Measurements from ENCODE around the gene WBP4. TPM values are rescaled to one million over a fixed set of nuclear protein-coding genes. Genes with fewer than 3 reads are reported as not detected.
A peak's percentile ranks its signal among the peaks of the same experiment; 100 is the strongest.

The WBP4 gene
- total and polyA plus RNA-seq, 2 of the 13 experiments (the other 11 are each of a cell fraction or from before 2014, with no cell fraction given) = 6.7 to 11.7 TPM

GRCh38 chr13:41132512-41133152 is 71.3 kb downstream of the WBP4 start, which contains the start of gene KBTBD6 (continued):
- no peak for TF ChIP-seq DZIP1 (CRISPR knock-in tag; IDR thresholded peaks at IDR 0.05)
- TF ChIP-seq, protein P1, sequence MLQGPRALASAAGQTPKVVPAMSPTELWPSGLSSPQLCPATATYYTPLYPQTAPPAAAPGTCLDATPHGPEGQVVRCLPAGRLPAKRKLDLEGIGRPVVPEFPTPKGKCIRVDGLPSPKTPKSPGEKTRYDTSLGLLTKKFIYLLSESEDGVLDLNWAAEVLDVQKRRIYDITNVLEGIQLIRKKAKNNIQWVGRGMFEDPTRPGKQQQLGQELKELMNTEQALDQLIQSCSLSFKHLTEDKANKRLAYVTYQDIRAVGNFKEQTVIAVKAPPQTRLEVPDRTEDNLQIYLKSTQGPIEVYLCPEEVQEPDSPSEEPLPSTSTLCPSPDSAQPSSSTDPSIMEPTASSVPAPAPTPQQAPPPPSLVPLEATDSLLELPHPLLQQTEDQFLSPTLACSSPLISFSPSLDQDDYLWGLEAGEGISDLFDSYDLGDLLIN (CRISPR knock-in tag; IDR thresholded peaks at IDR 0.05; ENCODE audit: borderline replicate concordance) = peak; percentile 88; the same call in 1 of the 2 replicates
- peak; percentile 95; the same call in 1 of the 2 replicates for TF ChIP-seq KMT2B (CRISPR knock-in tag; IDR thresholded peaks at IDR 0.05)
- TF ChIP-seq ZNF333 (CRISPR knock-in tag; IDR thresholded peaks at IDR 0.05; ENCODE audit: borderline replicate concordance) = no peak
- TF ChIP-seq PREB (CRISPR knock-in tag; IDR thresholded peaks at IDR 0.05) = no peak
- no peak for TF ChIP-seq NCOR1 (IDR thresholded peaks at IDR 0.05; ENCODE audit: borderline replicate concordance, low read length)
- TF ChIP-seq YEATS2 (CRISPR knock-in tag; IDR thresholded peaks at IDR 0.05; ENCODE audit: borderline replicate concordance) = peak; percentile 97
- no peak for TF ChIP-seq SP5 (CRISPR knock-in tag; IDR thresholded peaks at IDR 0.05; ENCODE audit: borderline replicate concordance, low read depth)
- TF ChIP-seq, protein P2, sequence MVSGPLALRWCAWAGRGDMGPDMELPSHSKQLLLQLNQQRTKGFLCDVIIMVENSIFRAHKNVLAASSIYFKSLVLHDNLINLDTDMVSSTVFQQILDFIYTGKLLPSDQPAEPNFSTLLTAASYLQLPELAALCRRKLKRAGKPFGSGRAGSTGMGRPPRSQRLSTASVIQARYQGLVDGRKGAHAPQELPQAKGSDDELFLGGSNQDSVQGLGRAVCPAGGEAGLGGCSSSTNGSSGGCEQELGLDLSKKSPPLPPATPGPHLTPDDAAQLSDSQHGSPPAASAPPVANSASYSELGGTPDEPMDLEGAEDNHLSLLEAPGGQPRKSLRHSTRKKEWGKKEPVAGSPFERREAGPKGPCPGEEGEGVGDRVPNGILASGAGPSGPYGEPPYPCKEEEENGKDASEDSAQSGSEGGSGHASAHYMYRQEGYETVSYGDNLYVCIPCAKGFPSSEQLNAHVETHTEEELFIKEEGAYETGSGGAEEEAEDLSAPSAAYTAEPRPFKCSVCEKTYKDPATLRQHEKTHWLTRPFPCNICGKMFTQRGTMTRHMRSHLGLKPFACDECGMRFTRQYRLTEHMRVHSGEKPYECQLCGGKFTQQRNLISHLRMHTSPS (CRISPR knock-in tag; IDR thresholded peaks at IDR 0.05; ENCODE audit: low read depth) = no peak
- TF ChIP-seq UBTF (CRISPR knock-in tag; IDR thresholded peaks at IDR 0.05) = peak; percentile 71
- no peak for TF ChIP-seq MZF1 (CRISPR knock-in tag; IDR thresholded peaks at IDR 0.05; ENCODE audit: borderline replicate concordance)
- TF ChIP-seq SIN3A (IDR thresholded peaks at IDR 0.05; ENCODE audit: borderline replicate concordance, low read depth, low read length) = peak; percentile 93; the same call in 1 of the 2 replicates
- no peak for TF ChIP-seq NKX3-1 (CRISPR knock-in tag; IDR thresholded peaks at IDR 0.05)
- TF ChIP-seq JUN (CRISPR knock-in tag; IDR thresholded peaks at IDR 0.05) = no peak
- TF ChIP-seq FOSL1 (CRISPR knock-in tag; IDR thresholded peaks at IDR 0.05; ENCODE audit: borderline replicate concordance) = no peak
- TF ChIP-seq, protein P3, sequence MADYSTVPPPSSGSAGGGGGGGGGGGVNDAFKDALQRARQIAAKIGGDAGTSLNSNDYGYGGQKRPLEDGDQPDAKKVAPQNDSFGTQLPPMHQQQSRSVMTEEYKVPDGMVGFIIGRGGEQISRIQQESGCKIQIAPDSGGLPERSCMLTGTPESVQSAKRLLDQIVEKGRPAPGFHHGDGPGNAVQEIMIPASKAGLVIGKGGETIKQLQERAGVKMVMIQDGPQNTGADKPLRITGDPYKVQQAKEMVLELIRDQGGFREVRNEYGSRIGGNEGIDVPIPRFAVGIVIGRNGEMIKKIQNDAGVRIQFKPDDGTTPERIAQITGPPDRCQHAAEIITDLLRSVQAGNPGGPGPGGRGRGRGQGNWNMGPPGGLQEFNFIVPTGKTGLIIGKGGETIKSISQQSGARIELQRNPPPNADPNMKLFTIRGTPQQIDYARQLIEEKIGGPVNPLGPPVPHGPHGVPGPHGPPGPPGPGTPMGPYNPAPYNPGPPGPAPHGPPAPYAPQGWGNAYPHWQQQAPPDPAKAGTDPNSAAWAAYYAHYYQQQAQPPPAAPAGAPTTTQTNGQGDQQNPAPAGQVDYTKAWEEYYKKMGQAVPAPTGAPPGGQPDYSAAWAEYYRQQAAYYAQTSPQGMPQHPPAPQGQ (CRISPR knock-in tag; IDR thresholded peaks at IDR 0.05; ENCODE audit: borderline replicate concordance) = no peak

All from HepG2 (cell line).